B cell (primary cell): ENCODE measurements around the gene WDR45. TPM values are rescaled to one million over a fixed set of nuclear protein-coding genes. Genes with fewer than 3 reads are reported as not detected.
A peak's percentile ranks its signal among the peaks of the same experiment; 100 is the strongest.

ENCODE experiments used
- ATAC-seq: fragments of 200-7000 bp; cut with Tn5 transposase; one replicate; pipeline ENCODE4 v1.10.0; 2021; ENCODE audit warnings: low read depth, mild to moderate bottlenecking, moderate number of reproducible peaks, moderate library complexity
- CTCF ChIA-PET: fragments of 350-600 bp; sonication (Branson Sonifier 250); formaldehyde crosslinking; loops from one replicate; lab custom pipeline; 2021; ENCODE audit warnings: antibody characterized with exemption, inconsistent platforms; lab: Charles Lee
- POLR2A ChIA-PET: fragments of 350-600 bp; sonication (Branson Sonifier 250); formaldehyde crosslinking; loops from one replicate; lab custom pipeline; 2021; ENCODE audit warnings: antibody characterized with exemption; lab: Charles Lee
- DNase-seq: peaks from one replicate; pipeline ENCODE4 v3.0.0; 2013
- H2AFZ ChIP-seq: 2 replicates; pipeline ENCODE4 v1.6.1; 2012; ENCODE audit warnings: mild to moderate bottlenecking, low read depth, low read length; ENCODE audit not compliant: insufficient read depth, poor library complexity, severe bottlenecking
- H3K27ac ChIP-seq, 2 donors: 1 replicate in 1 of 2; 2 replicates in 1 of 2; pipeline ENCODE4 v1.5.1; 2012 to 2013; ENCODE audit warnings: low read length in 2 of 2, mild to moderate bottlenecking in 2 of 2, moderate library complexity in 1 of 2
- H3K27me3 ChIP-seq, 4 experiments: fragments of 200-600 bp in 1 of 4; sonication (generic) in 1 of 4; replicated peaks in 1 of 4; 1 replicate in 2 of 4; 2 replicates in 2 of 4; pipeline versions ENCODE4 v1.6.1 to v1.7.0; 2013 to 2016; ENCODE audit warnings: low read length in 3 of 4, mild to moderate bottlenecking in 2 of 4, mixed read lengths in 1 of 4, moderate library complexity in 1 of 4; ENCODE audit not compliant: insufficient read depth in 4 of 4, control insufficient read depth in 3 of 4; ENCODE audit errors: control extremely low read depth in 1 of 4
- H3K36me3 ChIP-seq, 2 experiments: replicated peaks in 1 of 2; 1 replicate in 1 of 2; 2 replicates in 1 of 2; pipeline versions ENCODE4 v1.6.1 to v1.7.1; 2013; ENCODE audit warnings: low read length in 1 of 2; ENCODE audit not compliant: insufficient read depth in 2 of 2, control insufficient read depth in 1 of 2; ENCODE audit errors: control extremely low read depth in 1 of 2, extremely low read depth in 1 of 2
- H3K4me1 ChIP-seq, 2 donors: fragments of 200-600 bp in 1 of 2; sonication (generic) in 1 of 2; 1 replicate in 1 of 2; 2 replicates in 1 of 2; pipeline versions ENCODE4 v1.5.1 to v1.6.1; 2013 to 2017; ENCODE audit warnings: low read length in 2 of 2; ENCODE audit not compliant: control insufficient read depth in 2 of 2, insufficient read depth in 2 of 2
- H3K4me2 ChIP-seq: replicated peaks from 2 replicates; pipeline ENCODE3; 2012; ENCODE audit warnings: mild to moderate bottlenecking, low read depth, low read length; ENCODE audit not compliant: poor library complexity, severe bottlenecking
- H3K4me3 ChIP-seq, 5 experiments: fragments of 200-600 bp in 1 of 5; sonication (generic) in 1 of 5; 1 replicate in 3 of 5; 2 replicates in 2 of 5; pipeline versions ENCODE4 v1.5.1 to v1.7.0; 2011 to 2016; ENCODE audit warnings: low read length in 4 of 5, mild to moderate bottlenecking in 4 of 5, low read depth in 2 of 5, control low read depth in 1 of 5, moderate library complexity in 1 of 5; ENCODE audit not compliant: insufficient read depth in 1 of 5; ENCODE audit errors: control extremely low read depth in 1 of 5, extremely low read depth in 1 of 5
- H3K79me2 ChIP-seq: fragments of 200-600 bp; sonication (generic); one replicate; pipeline ENCODE4 v1.6.0; 2016; ENCODE audit warnings: low read length; ENCODE audit not compliant: control insufficient read depth, insufficient read depth
- H3K9ac ChIP-seq: fragments of 200-600 bp; sonication (generic); 2 replicates; pipeline ENCODE4 v1.6.1; 2017; ENCODE audit warnings: mild to moderate bottlenecking, low read length, moderate library complexity
- H3K9me3 ChIP-seq, 3 donors: one replicate each; pipeline versions ENCODE4 v1.6.1 to v1.7.1; 2013; ENCODE audit warnings: low read length in 2 of 3; ENCODE audit not compliant: control insufficient read depth in 2 of 3, insufficient read depth in 1 of 3; ENCODE audit errors: control extremely low read depth in 1 of 3
- H4K20me1 ChIP-seq: 2 replicates; pipeline ENCODE4 v1.6.0; 2012; ENCODE audit warnings: mild to moderate bottlenecking, low read length; ENCODE audit not compliant: insufficient read depth, control insufficient read depth, poor library complexity, severe bottlenecking
- H3K27ac Mint-ChIP-seq: one replicate; pipeline ENCODE4 v1.8.0; 2021; ENCODE audit warnings: mixed read lengths
- H3K27me3 Mint-ChIP-seq: one replicate; pipeline ENCODE4 v1.8.0; 2021; ENCODE audit warnings: mixed read lengths
- H3K4me1 Mint-ChIP-seq: one replicate; pipeline ENCODE4 v1.8.0; 2021; ENCODE audit warnings: mixed read lengths
- H3K4me3 Mint-ChIP-seq: one replicate; pipeline ENCODE4 v1.8.0; 2021; ENCODE audit warnings: mixed read lengths
- H3K9me3 Mint-ChIP-seq: one replicate; pipeline ENCODE4 v1.8.0; 2022; ENCODE audit warnings: mixed read lengths; ENCODE audit not compliant: insufficient read depth
- CTCF ChIP-seq: fragments of 200-600 bp; IDR thresholded peaks from one replicate; pipeline ENCODE4 v1.8.0; 2022; ENCODE audit warnings: antibody characterized with exemption, mild to moderate bottlenecking
- EZH2 ChIP-seq: IDR thresholded peaks from 2 replicates; pipeline ENCODE4 v1.6.1; 2012; ENCODE audit warnings: borderline replicate concordance, low read depth, mild to moderate bottlenecking, moderate library complexity, low read length; ENCODE audit not compliant: insufficient read depth, poor library complexity, severe bottlenecking
- WGBS: methylation state at CpG from one replicate; pipeline ENCODE4 v1.1.5; 2013; ENCODE audit warnings: missing lambda C conversion rate; ENCODE audit not compliant: insufficient coverage; 5-methylcytosine and 5-hydroxymethylcytosine counted together
- intact Hi-C: fragments of 100-400 bp; cut with micrococcal nuclease; formaldehyde crosslinking; loops from one replicate; pipeline ENCODE4 v1.10.0; 2022
- polyA plus RNA-seq: library from polyadenylated mRNA; depleted of rRNA; stranded (reverse); fragments of >200 nt; gene quantifications from 2 replicates; pipeline ENCODE4 v1.2.3, GENCODE V29; 2012
- total RNA-seq, 2 donors: library from RNA; stranded (reverse); fragments of 120-200 nt in 1 of 2; gene quantifications; 1 replicate in 1 of 2; 2 replicates in 1 of 2; pipeline versions ENCODE4 v1.2.3 to v1.2.4, GENCODE V29; 2013 to 2022

WDR45 gene
- total and polyA plus RNA-seq, 2 donors (not counting 1 experiment from before 2014, with no cell fraction given): 100 to 153 TPM

GRCh38 chrX:49043220-49043986 is 36.3 kb downstream of the WDR45 start, which contains the start of gene TFE3:
TSS of gene TFE3 (minus strand) at chrX:49043357. CDS start at chrX:49043226, 131 bp downstream.
- ChIA-PET POLR2A (interaction anchor here (0.6 to 2.3 kb wide), 6 partner anchors 41 to 1207 kb away, joined by 3 to 9 read pairs (median 6); partner anchors contain the start of genes GRIPAP1, OTUD5, PLP2 and ZNF81), CTCF (interaction anchor here (0.6 to 3.3 kb wide), 9 partner anchors 40 to 395 kb away, joined by 3 to 16 read pairs (median 4); partner anchors contain the start of genes GRIPAP1 and KCND1)
- Histone ChIP-seq H4K20me1 (no peaks in the 10 kb centered on the region), H3K36me3 (peaks cover 0 to 11% of the 10 kb centered on the region in 2 experiments), H2AFZ (peak within 1 kb of the TSS; percentile 76), H3K79me2 (peaks cover 8% of the 10 kb centered on the region), H3K9me3 (no peaks in the 10 kb centered on the region), H3K4me3 (peak within 1 kb of the TSS; percentile 69 to 77 (median 73)), H3K4me1 (peaks cover 12 to 25% of the 10 kb centered on the region in 2 donors), H3K4me2 (peak within 1 kb of the TSS; percentile 73), H3K27me3 (no peaks in the 10 kb centered on the region), H3K9ac (peak within 1 kb of the TSS; percentile 69), H3K27ac (peak within 1 kb of the TSS; percentile 91 to 96)
- DNase-seq: peak; percentile 97
- no peaks in the 10 kb centered on the region for H3K9me3 Mint-ChIP-seq
- TF ChIP-seq EZH2: no peak
- TF ChIP-seq CTCF: peak; percentile 62
- H3K27ac Mint-ChIP-seq: peak within 1 kb of the TSS; percentile 92
- H3K27me3 Mint-ChIP-seq: no peaks in the 10 kb centered on the region
- peak; percentile 87 for ATAC-seq
- 0% methylated on average over 28 of the region's 67 CpGs for WGBS
- peaks cover 28% of the 10 kb centered on the region for H3K4me1 Mint-ChIP-seq
- H3K4me3 Mint-ChIP-seq: peak within 1 kb of the TSS; percentile 91
- intact Hi-C loops: loop anchor here (1.0 to 10.0 kb wide), 14 partner anchors 31 to 1389 kb away; partner anchors contain the start of genes ELK1, GPKOW, GRIPAP1 and HDAC6
